Activated T-helper 2 cell treated with anti-CD3 and anti-CD28 coated beads, Interferon-gamma antibody, Interleukin-2, Interleukin-4, amounts not matched to agents 10 μg/mL and 5 μg/mL and 100 μg/mL, durations not matched to agents 14 hours and 24 hours and 36 hours (primary cell): ENCODE measurements around the gene GCM1. TPM values are rescaled to one million over a fixed set of nuclear protein-coding genes. Genes with fewer than 3 reads are reported as not detected.

ENCODE experiments used
- DNase-seq: peaks from one replicate; pipeline ENCODE4 v3.0.0; 2021; ENCODE audit warnings: low spot score
- H3K27ac Mint-ChIP-seq: one replicate; pipeline ENCODE4 v1.8.0; 2021; ENCODE audit warnings: mixed read lengths
- H3K27me3 Mint-ChIP-seq: one replicate; pipeline ENCODE4 v1.8.0; 2021; ENCODE audit warnings: low read depth, mixed read lengths
- H3K36me3 Mint-ChIP-seq: one replicate; pipeline ENCODE4 v1.8.0; 2021; ENCODE audit warnings: low read depth, mixed read lengths
- H3K4me1 Mint-ChIP-seq: one replicate; pipeline ENCODE4 v1.8.0; 2021; ENCODE audit warnings: low read depth, mixed read lengths
- H3K4me3 Mint-ChIP-seq: one replicate; pipeline ENCODE4 v1.8.0; 2021; ENCODE audit warnings: low read depth, mild to moderate bottlenecking, moderate library complexity, mixed read lengths
- H3K9me3 Mint-ChIP-seq: one replicate; pipeline ENCODE4 v1.8.0; 2021; ENCODE audit warnings: mixed read lengths
- intact Hi-C: fragments of 100-400 bp; cut with micrococcal nuclease; formaldehyde crosslinking; loops from one replicate; pipeline ENCODE4 v1.15.1; 2023
- total RNA-seq: library from RNA; stranded (reverse); gene quantifications from 2 replicates; pipeline ENCODE4 v1.2.3, GENCODE V29; 2022

GCM1 gene
- total RNA-seq, 1 donor from 2014 or later, result not detected

DNA sequence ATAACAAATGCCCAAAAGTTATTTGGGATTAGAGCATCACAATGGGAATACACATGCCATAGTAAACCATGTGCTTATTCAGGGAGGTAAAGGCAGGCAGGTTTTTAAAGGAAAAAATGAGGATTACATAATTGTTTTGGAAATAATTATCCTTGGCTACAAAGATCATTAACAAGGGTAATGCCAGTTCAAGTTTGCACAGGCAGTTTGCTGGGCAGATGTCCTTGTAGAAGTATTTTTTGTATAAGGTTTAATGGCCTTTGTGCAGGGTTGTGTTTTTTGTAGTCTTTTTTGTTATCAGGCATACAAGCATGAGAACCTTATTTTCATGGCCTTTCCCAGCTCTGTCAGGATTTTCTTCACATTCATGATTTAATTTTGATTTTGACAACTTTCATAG, 58.7 kb downstream of the GCM1 start:
- Mint-ChIP-seq H3K4me1 (peaks cover 5% of the 10 kb centered on the region), H3K9me3 (no peaks in the 10 kb centered on the region), H3K4me3 (no peak overlapping the region), H3K27me3 (no peaks in the 10 kb centered on the region), H3K27ac (no peak overlapping the region), H3K36me3 (peaks cover 65% of the 10 kb centered on the region)
- no peak for DNase-seq
- intact Hi-C loops, result no loop called here

DNA sequence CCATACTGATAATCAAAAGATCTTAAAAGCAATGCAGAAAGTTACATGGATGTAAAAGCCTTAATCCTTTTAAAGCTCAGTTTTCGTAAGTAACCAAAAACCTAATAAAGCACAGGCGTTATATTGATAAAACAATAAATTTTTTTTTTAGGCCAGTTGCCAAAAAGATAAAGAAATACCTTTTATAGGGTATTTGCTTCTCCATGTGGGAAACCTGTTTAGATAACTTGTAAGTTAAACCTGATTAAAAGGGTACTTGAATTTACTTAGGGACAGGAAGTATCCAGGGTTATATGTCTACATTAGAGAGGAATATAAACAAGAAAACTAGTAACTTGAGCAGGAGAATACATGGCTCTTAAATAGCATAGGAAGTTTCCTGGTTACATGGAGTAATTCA, 62.3 kb downstream of the GCM1 start:
- intact Hi-C loops, result no loop called here
- no peaks in the 10 kb centered on the region for H3K27me3 Mint-ChIP-seq
- H3K36me3 Mint-ChIP-seq, result peaks cover 68% of the 10 kb centered on the region
- no peak for DNase-seq
- H3K4me1 Mint-ChIP-seq, result no peaks in the 10 kb centered on the region
- H3K27ac Mint-ChIP-seq, result no peak overlapping the region
- H3K4me3 Mint-ChIP-seq, result no peak overlapping the region
- H3K9me3 Mint-ChIP-seq, result no peaks in the 10 kb centered on the region

DNA sequence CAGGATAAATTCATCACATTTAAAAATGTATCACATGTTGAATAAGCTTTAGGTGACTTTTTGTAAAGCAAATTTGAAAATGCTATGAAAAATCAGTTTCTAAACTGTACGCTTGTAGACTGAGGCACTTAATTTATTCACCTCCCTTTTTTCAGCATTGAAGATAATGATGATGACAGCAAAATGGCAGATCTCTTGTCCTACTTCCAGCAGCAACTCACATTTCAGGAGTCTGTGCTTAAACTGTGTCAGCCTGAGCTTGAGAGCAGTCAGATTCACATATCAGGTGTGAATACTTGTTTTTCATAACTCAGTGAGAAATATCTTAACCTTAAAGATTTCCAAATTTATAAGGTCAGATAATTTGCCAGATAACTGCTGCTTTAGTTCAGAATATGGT, 67.8 kb downstream of the GCM1 start:
- Mint-ChIP-seq H3K36me3 (peaks cover 61% of the 10 kb centered on the region), H3K4me1 (no peaks in the 10 kb centered on the region), H3K4me3 (no peak overlapping the region), H3K27ac (no peak overlapping the region), H3K27me3 (no peaks in the 10 kb centered on the region), H3K9me3 (no peaks in the 10 kb centered on the region)
- no peak for DNase-seq
- intact Hi-C loops, result no loop called here

Other genes with a start within 250 kb of the GCM1 start
- not detected in 2 replicates for gene GSTA3, start 239.1 kb downstream of the GCM1 start, total RNA-seq
- gene GSTA4, start 153.6 kb downstream of the GCM1 start, total RNA-seq, result 69.7 and 70.2 TPM in 2 replicates
- gene CILK1, start 87.0 kb downstream of the GCM1 start, total RNA-seq, result 21.9 and 22.1 TPM in 2 replicates
- gene FBXO9, start 83.4 kb downstream of the GCM1 start, total RNA-seq, result 70.7 and 79.2 TPM in 2 replicates
- gene ELOVL5, start 200.1 kb upstream of the GCM1 start, total RNA-seq, result 122 and 133 TPM in 2 replicates